A673 (cell line): ENCODE data around the gene NCAPD3. TPM values are rescaled to one million over a fixed set of nuclear protein-coding genes. Genes with fewer than 3 reads are reported as not detected.

Experiments used
- BruUV-seq: library from RNA; stranded (reverse); fragments of 400-500 nt; replicated peaks from 2 replicates; lab custom pipeline; 2021; lab: Mats Ljungman, UMichigan
- CTCF ChIA-PET: fragments of 300-600 bp; sonication (Branson Sonifier 250); formaldehyde crosslinking; loops from one replicate; lab custom pipeline; 2022; ENCODE audit warnings: antibody characterized with exemption; lab: Charles Lee
- POLR2A ChIA-PET: fragments of 300-600 bp; sonication (Branson Sonifier 250); formaldehyde crosslinking; loops from one replicate; lab custom pipeline; 2022; ENCODE audit warnings: antibody characterized with exemption; ENCODE audit not compliant: low non-redundant PET; lab: Charles Lee
- DNase-seq: peaks from one replicate; pipeline ENCODE4 v3.0.0-alpha.2; 2015; ENCODE audit warnings: low spot score
- H3K27ac ChIP-seq: fragments of 200-600 bp; sonication (generic); 2 replicates; pipeline ENCODE4 v1.5.1; 2016; ENCODE audit warnings: mixed run types, low read depth, mild to moderate bottlenecking, mixed read lengths, antibody characterized with exemption, low read length; ENCODE audit not compliant: poor library complexity, severe bottlenecking
- H3K27me3 ChIP-seq: fragments of 200-600 bp; sonication (generic); replicated peaks from 2 replicates; pipeline ENCODE4 v1.6.1; 2017; ENCODE audit warnings: mixed run types, low read depth, mild to moderate bottlenecking, mixed read lengths, antibody characterized with exemption, low read length; ENCODE audit not compliant: insufficient read depth, poor library complexity
- H3K36me3 ChIP-seq: fragments of 200-600 bp; sonication (generic); 2 replicates; pipeline ENCODE4 v1.6.1; 2016; ENCODE audit warnings: mixed run types, mild to moderate bottlenecking, mixed read lengths, antibody characterized with exemption, low read length; ENCODE audit not compliant: insufficient read depth, poor library complexity, severe bottlenecking
- H3K4me1 ChIP-seq: fragments of 200-600 bp; sonication (generic); 2 replicates; pipeline ENCODE4 v1.6.1; 2017; ENCODE audit warnings: mixed run types, mild to moderate bottlenecking, mixed read lengths, antibody characterized with exemption, low read length; ENCODE audit not compliant: insufficient read depth, poor library complexity, severe bottlenecking
- H3K4me3 ChIP-seq: fragments of 200-600 bp; sonication (generic); 2 replicates; pipeline ENCODE4 v1.5.1; 2016; ENCODE audit warnings: low read depth, mixed run types, mild to moderate bottlenecking, mixed read lengths, low read length; ENCODE audit not compliant: poor library complexity, severe bottlenecking
- H3K9me3 ChIP-seq: fragments of 200-600 bp; sonication (generic); 2 replicates; pipeline ENCODE4 v1.6.1; 2016; ENCODE audit warnings: mixed run types, low read depth, mild to moderate bottlenecking, mixed read lengths, antibody characterized with exemption, low read length; ENCODE audit not compliant: poor library complexity, severe bottlenecking
- EZH2 ChIP-seq: fragments of 200-600 bp; sonication (generic); IDR thresholded peaks from 2 replicates; pipeline ENCODE4 v1.6.1; 2017; ENCODE audit warnings: borderline replicate concordance, low read depth, mild to moderate bottlenecking, mixed read lengths, antibody characterized with exemption, low read length; ENCODE audit not compliant: poor library complexity, severe bottlenecking
- intact Hi-C: fragments of 100-400 bp; cut with micrococcal nuclease; formaldehyde crosslinking; loops from one replicate; pipeline ENCODE4 v1.10.0; 2022; ENCODE audit not compliant: unreplicated experiment
- total RNA-seq: library from RNA; stranded (reverse); gene quantifications from 2 replicates; pipeline ENCODE4 v1.2.3, GENCODE V29; 2021
- TF ChIP-seq, protein P1 (sequence below): fragments of 300-800, 200-600 bp; sonication (generic); conservative IDR thresholded peaks from 2 replicates; pipeline ENCODE4 v1.5.1; 2017; ENCODE audit warnings: low read depth, mild to moderate bottlenecking, antibody characterized with exemption, low read length, moderate library complexity, mixed read lengths

Gene NCAPD3
- total RNA-seq, 1 experiment from 2014 or later = 127 TPM

DNA sequence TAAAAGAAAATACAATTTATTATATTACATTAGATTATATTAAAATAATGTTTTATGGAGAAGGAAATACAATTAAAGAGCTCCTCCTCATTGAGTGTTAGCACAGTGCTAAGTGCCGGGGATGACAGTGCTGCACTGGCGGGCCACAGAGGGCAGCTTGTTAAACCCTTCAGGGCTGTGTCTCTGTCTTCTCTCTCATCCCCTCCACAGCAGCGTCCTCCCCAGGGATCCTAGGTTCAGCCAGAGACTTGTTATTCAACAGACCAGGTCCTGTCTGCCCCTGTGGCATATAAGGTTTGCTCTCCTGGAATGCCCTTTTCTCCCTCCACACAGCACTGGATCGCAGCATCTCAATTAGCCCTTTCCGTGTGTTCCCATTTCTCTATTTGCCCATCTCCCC lies 15.2 kb upstream of the NCAPD3 start:
- ChIA-PET POLR2A (no interaction called here), CTCF (no interaction called here)
- Histone ChIP-seq H3K27me3 (no peaks in the 10 kb centered on the region), H3K4me1 (no peaks in the 10 kb centered on the region), H3K4me3 (no peak overlapping the region), H3K9me3 (no peaks in the 10 kb centered on the region), H3K36me3 (peaks cover 20% of the 10 kb centered on the region), H3K27ac (no peak overlapping the region)
- no TSS peak for BruUV-seq
- intact Hi-C loops = no loop called here
- no peak for TF ChIP-seq EZH2
- TF ChIP-seq, protein P1, sequence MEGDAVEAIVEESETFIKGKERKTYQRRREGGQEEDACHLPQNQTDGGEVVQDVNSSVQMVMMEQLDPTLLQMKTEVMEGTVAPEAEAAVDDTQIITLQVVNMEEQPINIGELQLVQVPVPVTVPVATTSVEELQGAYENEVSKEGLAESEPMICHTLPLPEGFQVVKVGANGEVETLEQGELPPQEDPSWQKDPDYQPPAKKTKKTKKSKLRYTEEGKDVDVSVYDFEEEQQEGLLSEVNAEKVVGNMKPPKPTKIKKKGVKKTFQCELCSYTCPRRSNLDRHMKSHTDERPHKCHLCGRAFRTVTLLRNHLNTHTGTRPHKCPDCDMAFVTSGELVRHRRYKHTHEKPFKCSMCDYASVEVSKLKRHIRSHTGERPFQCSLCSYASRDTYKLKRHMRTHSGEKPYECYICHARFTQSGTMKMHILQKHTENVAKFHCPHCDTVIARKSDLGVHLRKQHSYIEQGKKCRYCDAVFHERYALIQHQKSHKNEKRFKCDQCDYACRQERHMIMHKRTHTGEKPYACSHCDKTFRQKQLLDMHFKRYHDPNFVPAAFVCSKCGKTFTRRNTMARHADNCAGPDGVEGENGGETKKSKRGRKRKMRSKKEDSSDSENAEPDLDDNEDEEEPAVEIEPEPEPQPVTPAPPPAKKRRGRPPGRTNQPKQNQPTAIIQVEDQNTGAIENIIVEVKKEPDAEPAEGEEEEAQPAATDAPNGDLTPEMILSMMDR = no peak
- no peak for DNase-seq

- intact Hi-C loops = no loop called here
- no peak for DNase-seq
- CTCF ChIA-PET = no interaction called here
- POLR2A ChIA-PET = no interaction called here
- Histone ChIP-seq H3K4me3 (no peak overlapping the region), H3K36me3 (peaks cover 12% of the 10 kb centered on the region), H3K27me3 (no peaks in the 10 kb centered on the region), H3K27ac (no peak overlapping the region), H3K9me3 (no peaks in the 10 kb centered on the region), H3K4me1 (no peaks in the 10 kb centered on the region)
- TF ChIP-seq EZH2 = no peak
- TF ChIP-seq, protein P1 = no peak
- no TSS peak for BruUV-seq
These were observed 13.8 kb upstream of the NCAPD3 start for GRCh38 chr11:134237557-134237922.

DNA sequence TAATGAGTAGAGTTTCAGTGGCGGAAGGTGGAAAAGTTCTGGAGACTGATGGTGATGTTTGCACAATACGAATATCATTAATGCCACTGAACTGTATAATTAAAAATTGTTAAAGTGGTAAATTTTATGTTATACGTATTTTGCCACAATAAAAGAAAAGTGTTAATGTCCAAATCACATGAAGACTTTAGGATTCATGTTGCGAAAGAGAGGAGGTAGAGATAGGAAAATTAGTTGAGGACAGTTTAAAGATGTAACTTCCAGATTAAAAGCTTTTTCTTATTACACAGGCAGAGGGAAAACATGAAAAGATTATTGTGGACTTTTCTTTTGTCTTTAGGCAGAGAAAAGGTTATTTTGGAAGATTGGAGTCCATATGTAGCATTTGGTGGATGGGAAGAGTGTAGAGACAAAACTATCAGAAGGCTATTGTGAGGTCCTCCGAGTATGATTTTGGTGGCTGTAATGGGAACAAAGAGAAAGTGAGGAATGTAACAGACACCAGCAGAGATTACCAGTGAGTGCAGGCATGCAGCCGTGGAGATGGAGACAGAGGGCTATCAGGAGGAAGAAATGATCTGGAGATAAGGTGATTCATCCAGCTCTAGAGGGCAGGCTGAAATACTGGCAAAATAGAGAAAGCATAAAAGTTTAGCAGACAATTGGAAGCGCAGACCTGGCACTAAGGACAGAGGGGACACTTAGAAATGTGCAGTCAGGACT lies 13.2 kb upstream of the NCAPD3 start:
- intact Hi-C loops = no loop called here
- CTCF ChIA-PET = no interaction called here
- Histone ChIP-seq H3K36me3 (peaks cover 12% of the 10 kb centered on the region), H3K27me3 (no peaks in the 10 kb centered on the region), H3K4me3 (no peak overlapping the region), H3K4me1 (no peaks in the 10 kb centered on the region), H3K9me3 (no peaks in the 10 kb centered on the region), H3K27ac (no peak overlapping the region)
- POLR2A ChIA-PET = no interaction called here
- BruUV-seq = no TSS peak
- no peak for TF ChIP-seq EZH2
- TF ChIP-seq, protein P1 = no peak
- no peak for DNase-seq
